ENCODE measurements around the gene TAF7. TPM values are rescaled to one million over a fixed set of nuclear protein-coding genes. Genes with fewer than 3 reads are reported as not detected.
"Not testable (repeated sequence)": the region's sequence is repeated elsewhere in the genome, so short reads cannot be mapped to it uniquely, and the experiment has no call there.

TAF7 gene
- total RNA-seq, 1 experiment from 2014 or later: 90.3 TPM

- Histone ChIP-seq H2BK12ac (ENCODE audit: insufficient read length, low read depth, low read length) (no peak overlapping the region), H4K5ac (ENCODE audit: insufficient read length, low read depth, low read length) (no peak overlapping the region), H3K9ac (ENCODE audit: extremely low read depth, insufficient read length, low read length) (no peak overlapping the region), H4K20me1 (ENCODE audit: control insufficient read depth, insufficient read depth, insufficient read length) (no peaks in the 10 kb centered on the region), H3K23ac (ENCODE audit: insufficient read length, low read depth, low read length) (no peak overlapping the region), H3K14ac (ENCODE audit: insufficient read depth, low read length) (no peak overlapping the region), H3T11ph (ENCODE audit: low read length) (no peak overlapping the region), H3K18ac (ENCODE audit: insufficient read length, low read depth, low read length) (no peak overlapping the region), H3K4me2 (ENCODE audit: insufficient read depth, insufficient read length, low read length) (no peak overlapping the region), H3K79me1 (ENCODE audit: insufficient read depth, low read depth, low read length, poor library complexity, severe bottlenecking) (no peaks in the 10 kb centered on the region), H2BK5ac (ENCODE audit: insufficient read length, low read length) (no peak overlapping the region), H3K79me2 (ENCODE audit: insufficient read depth, low read length) (no peaks in the 10 kb centered on the region), H3K27ac (ENCODE audit: insufficient read length, low read depth, low read length) (no peak overlapping the region), H3K56ac (ENCODE audit: insufficient read length, low read depth, low read length) (no peak overlapping the region), H2BK15ac (ENCODE audit: low read depth, low read length) (no peak overlapping the region), H3K27me3 (ENCODE audit: insufficient read depth, low read length) (no peaks in the 10 kb centered on the region), H4K8ac (replicated peaks; ENCODE audit: insufficient read length, low read depth, low read length) (no peak overlapping the region), H3K4ac (ENCODE audit: low read depth, low read length) (no peak overlapping the region), H2BK120ac (ENCODE audit: low read depth, low read length, poor library complexity, severe bottlenecking) (no peak overlapping the region), H2AK5ac (ENCODE audit: insufficient read length, low read length) (no peak overlapping the region), H3K23me2 (ENCODE audit: insufficient read length, low read depth, low read length, poor library complexity, severe bottlenecking) (no peaks in the 10 kb centered on the region), H2AFZ (ENCODE audit: low read length) (no peak overlapping the region), H2BK20ac (ENCODE audit: low read depth, low read length, poor library complexity, severe bottlenecking) (no peak overlapping the region), H3K9me3 (ENCODE audit: control insufficient read depth, low read depth, low read length) (peaks cover 25% of the 10 kb centered on the region), H4K91ac (ENCODE audit: insufficient read length, low read depth, low read length) (no peak overlapping the region), H3K4me1 (ENCODE audit: insufficient read depth, low read length) (no peaks in the 10 kb centered on the region)
- Mint-ChIP-seq H3K4me3 (peak overlapping the region in 1 of 2 experiments; percentile 44; a peak in 1 of 5 replicates), H3K4me1 (peaks cover 2 to 4% of the 10 kb centered on the region in 2 experiments; a peak in 2 of 4 replicates), H3K27ac (no peak overlapping the region), H3K36me3 (ENCODE audit: insufficient read depth in 1 of 3, low read depth in 3 of 3) (peaks cover 17 to 52% (median 33%) of the 10 kb centered on the region in 3 experiments), H3K9me3 (peaks cover 68 to 79% of the 10 kb centered on the region in 2 experiments), H3K27me3 (ENCODE audit: low read depth) (peaks cover 9% of the 10 kb centered on the region)
- WGBS (ENCODE audit: extremely low coverage, insufficient read length, low lambda C conversion rate): no CpG with 5 or more reads among the region's 1 CpG
- no peak for TF ChIP-seq CTCF (conservative IDR thresholded peaks at IDR 0.05)
- DNase-seq: no peak
Observed at GRCh38 chr5:141342773-141343172, 22.2 kb upstream of the TAF7 start.

- not testable (repeated sequence) for H2BK15ac ChIP-seq (ENCODE audit: low read depth, low read length); H3K23me2 ChIP-seq (ENCODE audit: insufficient read length, low read depth, low read length, poor library complexity, severe bottlenecking); H3K4me1 ChIP-seq (ENCODE audit: insufficient read depth, low read length); H3K4ac ChIP-seq (ENCODE audit: low read depth, low read length); H3K18ac ChIP-seq (ENCODE audit: insufficient read length, low read depth, low read length); H3K4me3 Mint-ChIP-seq; H3K4me2 ChIP-seq (ENCODE audit: insufficient read depth, insufficient read length, low read length); H4K5ac ChIP-seq (ENCODE audit: insufficient read length, low read depth, low read length); H4K8ac ChIP-seq (replicated peaks; ENCODE audit: insufficient read length, low read depth, low read length); H3K56ac ChIP-seq (ENCODE audit: insufficient read length, low read depth, low read length); H3K27me3 ChIP-seq (ENCODE audit: insufficient read depth, low read length); H3K4me1 Mint-ChIP-seq; H4K91ac ChIP-seq (ENCODE audit: insufficient read length, low read depth, low read length); H2BK120ac ChIP-seq (ENCODE audit: low read depth, low read length, poor library complexity, severe bottlenecking); H3K79me2 ChIP-seq (ENCODE audit: insufficient read depth, low read length); H2AK5ac ChIP-seq (ENCODE audit: insufficient read length, low read length); H4K20me1 ChIP-seq (ENCODE audit: control insufficient read depth, insufficient read depth, insufficient read length); H3T11ph ChIP-seq (ENCODE audit: low read length); H3K23ac ChIP-seq (ENCODE audit: insufficient read length, low read depth, low read length); H2BK20ac ChIP-seq (ENCODE audit: low read depth, low read length, poor library complexity, severe bottlenecking); H3K27ac Mint-ChIP-seq; H3K27ac ChIP-seq (ENCODE audit: insufficient read length, low read depth, low read length); H2BK5ac ChIP-seq (ENCODE audit: insufficient read length, low read length); DNase-seq; H3K9ac ChIP-seq (ENCODE audit: extremely low read depth, insufficient read length, low read length); H2BK12ac ChIP-seq (ENCODE audit: insufficient read length, low read depth, low read length); H3K14ac ChIP-seq (ENCODE audit: insufficient read depth, low read length); H2AFZ ChIP-seq (ENCODE audit: low read length); H3K79me1 ChIP-seq (ENCODE audit: insufficient read depth, low read depth, low read length, poor library complexity, severe bottlenecking)
- Mint-ChIP-seq H3K9me3 (peaks cover 63 to 76% of the 10 kb centered on the region in 2 experiments), H3K36me3 (ENCODE audit: insufficient read depth in 1 of 3, low read depth in 3 of 3) (peaks cover 17 to 42% (median 33%) of the 10 kb centered on the region in 3 experiments), H3K27me3 (ENCODE audit: low read depth) (peaks cover 12% of the 10 kb centered on the region)
- H3K9me3 ChIP-seq (ENCODE audit: control insufficient read depth, low read depth, low read length): peaks cover 25% of the 10 kb centered on the region
- no CpG with 5 or more reads among the region's 45 CpGs for WGBS (ENCODE audit: extremely low coverage, insufficient read length, low lambda C conversion rate)
Observed at GRCh38 chr5:141340781-141341354, 20.3 kb upstream of the TAF7 start.

All from H9 (cell line).